Glomerular endothelial cell (primary cell): ENCODE results near the gene MROH2A. TPM values are rescaled to one million over a fixed set of nuclear protein-coding genes. Genes with fewer than 3 reads are reported as not detected.

Source experiments
- DNase-seq: peaks from one replicate; pipeline ENCODE4 v3.0.0-alpha.2; 2011; ENCODE audit warnings: low read depth, low spot score; ENCODE audit errors: extremely low read depth
- total RNA-seq: library from RNA; depleted of rRNA; stranded (reverse); fragments of >200 nt; gene quantifications from 2 replicates; pipeline ENCODE4 v1.2.3, GENCODE V29; 2015

MROH2A gene
- total RNA-seq, 1 donor from 2014 or later: not detected

DNA sequence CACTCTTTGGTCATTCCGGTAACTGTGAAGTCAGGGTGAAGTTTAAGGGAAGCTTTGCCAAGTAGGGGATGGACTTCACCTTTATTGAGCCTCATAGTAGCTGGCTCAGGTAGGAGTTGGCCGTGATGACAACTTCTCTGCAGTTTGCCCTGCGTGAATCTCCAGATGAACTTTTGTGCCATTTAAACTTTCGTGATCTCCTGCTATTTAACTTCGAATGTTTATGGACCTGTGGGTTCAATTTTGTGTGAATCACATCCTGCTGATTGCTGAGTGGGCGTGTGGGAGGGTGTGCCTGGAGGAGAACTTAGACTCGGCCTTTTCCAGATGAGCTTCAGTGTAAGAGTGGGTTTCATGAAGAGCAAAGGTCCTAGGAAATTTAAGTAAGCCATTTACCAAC lies 13.9 kb upstream of the MROH2A start:
- no peak for DNase-seq

GRCh38 chr2:233764761-233765160 lies 13.4 kb upstream of the MROH2A start:
- DNase-seq: no peak

DNA sequence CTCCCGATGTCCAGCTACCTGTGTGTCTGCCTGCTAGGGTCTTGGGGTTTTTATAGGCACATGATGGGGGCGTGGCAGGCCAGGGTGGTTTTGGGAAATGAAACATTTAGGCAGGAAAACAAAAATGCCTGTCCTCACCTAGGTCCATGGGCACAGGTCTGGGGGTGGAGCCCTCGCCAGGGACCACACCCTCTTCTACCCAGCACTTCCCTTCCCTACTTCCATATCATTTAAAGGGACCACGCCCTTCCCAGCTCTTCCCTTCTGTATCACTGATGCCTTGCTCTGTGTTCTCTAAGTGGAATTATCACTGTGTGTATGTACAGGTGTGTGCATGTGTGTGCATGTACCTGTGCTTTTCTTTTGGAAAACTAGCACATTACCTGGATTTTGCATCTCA lies 11.7 kb upstream of the MROH2A start:
- DNase-seq: no peak

- no peak for DNase-seq
Measured at GRCh38 chr2:233768076-233768475, 10.1 kb upstream of the MROH2A start.

DNA sequence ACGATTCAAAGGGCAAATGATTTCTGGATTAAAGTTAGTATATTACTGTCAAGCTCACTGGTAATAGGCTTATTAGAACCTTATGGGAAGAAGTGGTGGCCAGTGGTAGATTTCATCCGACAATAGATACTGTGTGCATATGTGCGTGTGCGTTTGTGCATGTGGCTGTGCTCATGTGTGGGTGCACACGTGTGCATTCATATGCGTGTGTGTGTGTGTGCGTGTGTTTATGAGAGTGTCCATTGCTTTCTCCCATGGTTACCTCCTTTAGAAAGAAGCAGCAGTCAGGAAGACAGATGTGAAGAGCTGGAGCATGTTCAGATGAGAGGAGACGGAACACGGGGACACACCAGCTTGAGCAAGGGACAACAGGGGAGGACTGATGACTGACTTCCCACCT lies 8.9 kb upstream of the MROH2A start:
- DNase-seq: no peak

- no peak for DNase-seq
Measured at GRCh38 chr2:233772153-233772552, 6.0 kb upstream of the MROH2A start.

DNA sequence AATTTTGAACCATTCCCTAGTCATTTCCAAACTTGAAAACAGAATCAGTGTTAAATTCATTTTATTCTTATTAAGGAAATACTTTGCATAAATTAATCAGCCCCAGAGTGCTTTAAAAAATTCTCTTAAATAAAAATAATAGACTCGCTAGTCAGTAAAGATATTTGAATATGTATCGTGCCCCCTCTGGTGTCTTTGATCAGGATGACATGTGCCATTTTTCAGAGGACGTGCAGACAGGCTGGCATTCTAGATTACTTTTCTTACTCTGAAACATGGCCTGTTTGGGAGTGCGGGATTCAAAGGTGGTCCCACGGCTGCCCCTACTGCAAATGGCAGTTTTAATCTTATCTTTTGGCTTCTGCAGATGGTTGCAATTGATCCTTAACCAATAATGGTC lies 5.5 kb upstream of the MROH2A start:
- no peak for DNase-seq

DNA sequence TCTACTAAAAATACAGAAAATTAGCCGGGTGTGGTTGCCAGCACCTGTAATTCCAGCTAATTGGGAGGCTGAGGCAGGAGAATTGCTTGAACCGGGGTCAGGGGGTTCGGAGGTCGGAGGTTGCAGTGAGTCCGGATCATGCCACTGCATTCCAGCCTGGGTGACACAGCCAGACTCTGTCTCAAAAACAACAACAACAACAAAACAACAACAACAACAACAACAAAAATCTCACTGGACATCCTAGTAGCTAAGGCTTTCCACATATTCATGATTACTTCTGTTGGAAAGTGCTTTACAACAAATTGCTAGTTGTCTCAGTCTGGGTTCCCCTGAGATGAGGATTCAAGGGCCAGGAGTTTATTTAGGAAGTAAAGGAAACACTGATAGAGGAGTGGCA lies 4.3 kb upstream of the MROH2A start:
- no peak for DNase-seq

- DNase-seq: no peak
Measured at GRCh38 chr2:233775414-233775813, 2.7 kb upstream of the MROH2A start.

- DNase-seq: no peak
Measured at GRCh38 chr2:233779722-233780121, 1.6 kb downstream of the MROH2A start.

GRCh38 chr2:233780771-233781170 lies 2.6 kb downstream of the MROH2A start:
- no peak for DNase-seq

DNA sequence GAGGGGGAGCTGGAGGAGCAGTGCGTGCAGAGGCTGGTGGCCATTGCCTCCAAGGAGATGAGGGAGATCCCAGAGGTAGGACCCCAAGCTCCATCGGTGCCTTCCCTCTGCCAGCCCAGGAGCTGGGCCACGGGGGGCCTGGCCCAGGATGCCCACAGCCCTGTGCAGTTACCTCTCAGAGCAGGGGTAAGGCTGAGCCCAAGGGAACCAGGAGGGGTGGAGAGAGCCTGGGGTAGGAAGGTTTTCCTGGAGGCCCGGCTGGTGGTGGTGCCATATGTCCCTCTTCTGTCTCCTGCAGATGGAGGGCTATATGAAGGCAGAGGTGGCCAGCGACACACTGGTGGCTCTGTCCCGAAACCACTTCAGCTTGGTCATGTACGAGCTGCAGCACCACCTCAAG lies 11.4 kb downstream of the MROH2A start:
- no peak for DNase-seq

DNA sequence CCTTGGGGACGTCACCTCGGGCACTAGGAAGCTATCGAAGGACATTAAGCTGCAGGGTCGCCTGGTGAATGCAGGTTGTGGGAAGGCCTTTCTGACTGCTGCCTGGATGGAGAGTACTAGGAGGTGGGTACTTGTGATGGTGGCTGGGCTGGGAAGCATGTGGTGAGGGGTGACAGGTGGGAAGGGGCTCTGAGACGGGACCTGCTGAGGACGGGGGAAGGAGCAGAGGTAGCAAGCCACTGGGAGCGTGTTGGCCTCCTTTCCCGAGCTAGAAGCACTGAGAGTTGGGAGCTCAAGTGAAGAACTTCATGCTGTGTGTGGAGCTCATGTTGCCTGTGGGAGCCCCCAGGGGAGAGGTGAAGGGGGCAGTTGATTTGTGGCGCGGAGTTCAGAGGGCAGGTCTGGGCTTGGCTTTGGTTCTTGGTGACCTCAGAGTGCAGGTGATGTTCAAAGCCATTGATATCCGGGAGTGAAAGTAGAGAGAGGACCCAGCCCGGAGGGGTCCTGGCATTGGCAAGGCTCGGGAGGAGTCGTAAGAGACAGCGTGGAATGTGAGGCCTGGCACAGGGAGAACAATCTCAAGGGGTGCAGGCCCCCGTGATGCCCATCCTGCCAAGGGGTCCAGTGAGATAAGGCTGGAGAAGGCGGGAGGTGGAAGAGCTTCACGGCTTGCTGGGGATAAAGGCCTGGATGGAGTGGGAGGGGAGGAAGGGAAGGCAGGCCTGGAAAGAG lies 13.2 kb downstream of the MROH2A start:
- DNase-seq: no peak

DNA sequence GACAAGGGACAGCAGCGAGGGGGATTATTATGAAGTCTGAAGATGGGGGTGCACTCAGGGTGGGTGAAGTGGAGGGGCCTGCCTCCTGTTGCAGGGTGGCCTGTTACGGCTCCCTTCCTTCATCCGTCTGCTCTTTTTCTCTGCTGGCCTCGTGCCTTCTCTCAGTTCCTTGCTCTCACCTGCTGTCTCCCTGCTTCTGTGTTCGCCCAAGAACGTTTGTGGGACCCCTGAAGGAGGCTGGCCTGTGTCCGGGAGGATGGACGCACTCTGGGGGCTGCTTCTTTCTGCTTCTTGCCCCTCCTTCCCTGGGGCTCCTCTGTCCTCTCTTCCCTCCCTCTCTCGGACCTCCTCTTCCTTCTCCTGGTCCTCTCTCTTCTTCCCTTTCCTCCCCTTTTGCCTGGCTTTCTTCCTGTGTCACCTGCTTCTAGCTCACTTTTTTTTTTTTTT lies 13.8 kb downstream of the MROH2A start:
- DNase-seq: no peak

GRCh38 chr2:233792720-233793119 lies 14.6 kb downstream of the MROH2A start:
- no peak for DNase-seq

DNA sequence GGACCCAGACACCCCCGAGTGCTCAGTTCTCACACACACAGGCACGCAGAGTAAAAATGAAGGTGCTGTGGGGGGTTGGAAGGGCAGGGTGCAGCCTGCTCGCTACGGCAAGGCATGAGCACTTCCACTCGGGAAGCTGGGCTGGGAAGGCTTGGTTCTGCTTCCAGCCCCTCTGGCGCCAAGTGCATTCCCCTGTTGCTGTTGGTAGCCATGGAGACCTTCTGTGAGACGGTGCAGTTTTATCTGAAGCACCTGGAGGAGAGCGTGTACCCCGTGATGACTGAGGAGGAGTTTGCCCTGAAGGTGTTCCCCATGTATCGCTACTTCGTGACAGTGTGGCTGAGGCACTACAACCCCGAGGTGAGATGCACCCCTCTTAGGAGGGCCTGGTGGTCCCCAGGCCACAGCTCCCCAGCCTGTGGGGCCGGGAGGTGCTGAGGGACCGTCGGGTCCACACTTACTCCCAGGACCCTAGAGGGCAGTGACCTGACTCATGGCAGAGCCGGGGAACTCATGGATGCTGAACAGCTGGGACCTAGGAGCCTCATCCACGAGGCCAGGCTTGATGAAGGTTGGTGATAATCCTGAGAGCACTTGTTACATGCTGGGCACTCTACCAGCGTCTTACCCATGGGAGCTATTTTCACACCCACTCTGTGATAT lies 15.5 kb downstream of the MROH2A start:
- no peak for DNase-seq

GRCh38 chr2:233794128-233794658 lies 16.1 kb downstream of the MROH2A start:
- DNase-seq: no peak

DNA sequence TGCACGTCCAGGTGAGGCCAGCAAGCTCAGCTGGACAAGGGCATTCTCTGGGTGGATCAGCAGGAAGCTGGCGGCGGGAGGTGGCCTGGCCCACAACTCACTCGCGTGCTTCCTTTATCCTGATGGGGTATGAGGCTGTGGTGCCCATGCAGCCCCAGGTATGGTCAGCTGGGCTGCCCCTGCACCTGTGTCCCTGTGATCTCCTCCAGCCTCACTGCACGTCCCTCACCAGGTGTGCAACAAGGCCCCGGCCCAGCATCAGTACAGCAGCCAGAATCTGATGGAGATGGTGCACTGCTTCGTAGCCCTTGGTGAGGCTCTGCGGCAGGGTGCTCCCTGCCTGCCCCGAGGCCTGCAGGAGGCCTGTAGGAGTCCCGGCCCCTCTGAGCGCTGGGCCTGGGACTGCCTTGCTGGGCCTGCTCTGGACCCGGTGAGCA lies 17.6 kb downstream of the MROH2A start:
- no peak for DNase-seq

- no peak for DNase-seq
Measured at GRCh38 chr2:233796254-233796653, 18.1 kb downstream of the MROH2A start.

- DNase-seq: no peak
Measured at GRCh38 chr2:233798335-233799086, 20.4 kb downstream of the MROH2A start.

GRCh38 chr2:233799087-233799665 lies 21.0 kb downstream of the MROH2A start:
- DNase-seq: no peak
